SU-DHL-6 (cell line): Measurements from ENCODE around the gene SRP68.

Source experiments
- H2AFZ ChIP-seq: fragments of 200-600 bp; sonication (generic); 2 replicates; pipeline ENCODE4 v1.6.1; 2014; ENCODE audit warnings: low read depth, mild to moderate bottlenecking, moderate library complexity, mixed read lengths, antibody characterized with exemption, low read length; ENCODE audit not compliant: severe bottlenecking
- H3F3A ChIP-seq: fragments of 200-600 bp; shearing (Covaris generic); 2 replicates; pipeline ENCODE4 v1.6.0; 2016; ENCODE audit warnings: antibody characterized with exemption, mild to moderate bottlenecking; ENCODE audit not compliant: insufficient read depth
- H3K27ac ChIP-seq: fragments of 200-600 bp; sonication (generic); 2 replicates; pipeline ENCODE4 v1.5.1; 2016; ENCODE audit warnings: low read depth, mild to moderate bottlenecking, low read length, moderate library complexity, mixed read lengths
- H3K27me3 ChIP-seq: fragments of 200-600 bp; sonication (generic), shearing (Covaris generic); 2 replicates; pipeline ENCODE4 v1.6.0; 2014; ENCODE audit warnings: mild to moderate bottlenecking, low read length
- H3K36me3 ChIP-seq: fragments of 200-600 bp; sonication (generic); 2 replicates; pipeline ENCODE4 v1.6.1; 2014; ENCODE audit warnings: mild to moderate bottlenecking, low read length, mixed read lengths
- H3K4me2 ChIP-seq: fragments of 300-600, 200-600 bp; shearing (Covaris generic), sonication (generic); 2 replicates; pipeline ENCODE4 v1.6.0; 2014; ENCODE audit warnings: low read length, low read depth, mild to moderate bottlenecking; ENCODE audit not compliant: poor library complexity, severe bottlenecking
- H3K4me3 ChIP-seq: fragments of 200-600 bp; sonication (generic); 2 replicates; pipeline ENCODE4 v1.5.1; 2014; ENCODE audit warnings: antibody characterized with exemption, low read length, mild to moderate bottlenecking, mixed read lengths; ENCODE audit not compliant: insufficient read depth, poor library complexity, severe bottlenecking
- H3K79me2 ChIP-seq: fragments of 200-600 bp; sonication (generic); 2 replicates; pipeline ENCODE4 v1.6.1; 2014; ENCODE audit warnings: mild to moderate bottlenecking, low read length, moderate library complexity; ENCODE audit not compliant: insufficient read depth
- H3K9ac ChIP-seq: fragments of 200-600 bp; sonication (generic); 2 replicates; pipeline ENCODE4 v1.7.0; 2014; ENCODE audit warnings: mild to moderate bottlenecking, low read length
- H3K9me2 ChIP-seq: fragments of 200-600 bp; sonication (generic); replicated peaks from 2 replicates; pipeline ENCODE4 v1.6.1; 2014; ENCODE audit warnings: low read length; ENCODE audit not compliant: insufficient read depth
- H3K9me3 ChIP-seq: fragments of 200-600 bp; sonication (generic); 2 replicates; pipeline ENCODE4 v1.6.1; 2014; ENCODE audit warnings: low read length, mixed read lengths; ENCODE audit not compliant: insufficient read depth
- H4K20me1 ChIP-seq: fragments of 200-600 bp; sonication (generic); 2 replicates; pipeline ENCODE4 v1.6.1; 2014; ENCODE audit warnings: low read depth, mild to moderate bottlenecking, antibody characterized with exemption, low read length, moderate library complexity, mixed read lengths
- EZH2phosphoT487 ChIP-seq: fragments of 200-600 bp; sonication (generic), shearing (Covaris generic); conservative IDR thresholded peaks from 2 replicates; pipeline ENCODE4 v1.6.1; 2018; ENCODE audit warnings: mild to moderate bottlenecking, antibody characterized with exemption, low read length, moderate library complexity, mixed read lengths
- TF ChIP-seq, protein P1 (sequence below): fragments of 200-600 bp; sonication (generic); IDR thresholded peaks from one replicate; pipeline ENCODE4 v1.5.1; 2017; ENCODE audit warnings: antibody characterized with exemption, mild to moderate bottlenecking, low read length, moderate library complexity; ENCODE audit not compliant: insufficient read depth, poor library complexity, severe bottlenecking

Gene SRP68

DNA sequence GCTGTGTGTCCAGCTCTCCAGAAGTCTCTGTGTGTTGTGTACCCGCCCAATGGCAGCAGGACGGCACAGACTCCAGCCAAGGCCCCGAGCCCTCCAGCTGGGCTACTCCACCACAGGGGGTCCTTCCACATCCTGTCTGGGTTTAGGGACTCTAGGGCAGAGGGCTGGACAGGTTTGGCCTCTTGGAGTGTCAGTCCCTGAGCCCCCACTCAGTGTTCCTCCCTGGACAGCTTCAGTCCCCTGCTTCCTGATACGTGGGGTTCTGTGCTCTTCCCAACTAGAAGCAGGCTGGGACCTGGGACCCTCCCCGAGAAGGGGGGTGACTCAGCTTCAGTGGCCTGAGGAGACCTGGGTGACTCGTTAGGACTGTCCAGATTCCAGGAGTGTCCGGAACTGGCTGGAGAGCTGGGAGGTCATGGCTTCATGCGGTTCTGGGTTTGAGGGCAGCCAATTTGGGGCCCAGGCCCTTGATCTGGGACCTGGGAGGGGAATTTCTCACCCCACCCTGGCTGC is 67.5 kb downstream of the SRP68 start:
- Histone ChIP-seq H3K27me3 (no peaks in the 10 kb centered on the region), H4K20me1 (no peaks in the 10 kb centered on the region), H3F3A (no peaks in the 10 kb centered on the region), H3K4me3 (no peak overlapping the region), H2AFZ (no peak overlapping the region), H3K27ac (no peak overlapping the region), H3K9ac (no peak overlapping the region), H3K4me2 (no peak overlapping the region), H3K36me3 (no peaks in the 10 kb centered on the region), H3K79me2 (no peaks in the 10 kb centered on the region), H3K9me3 (no peaks in the 10 kb centered on the region), H3K9me2 (no peaks in the 10 kb centered on the region)
- TF ChIP-seq, protein P1, sequence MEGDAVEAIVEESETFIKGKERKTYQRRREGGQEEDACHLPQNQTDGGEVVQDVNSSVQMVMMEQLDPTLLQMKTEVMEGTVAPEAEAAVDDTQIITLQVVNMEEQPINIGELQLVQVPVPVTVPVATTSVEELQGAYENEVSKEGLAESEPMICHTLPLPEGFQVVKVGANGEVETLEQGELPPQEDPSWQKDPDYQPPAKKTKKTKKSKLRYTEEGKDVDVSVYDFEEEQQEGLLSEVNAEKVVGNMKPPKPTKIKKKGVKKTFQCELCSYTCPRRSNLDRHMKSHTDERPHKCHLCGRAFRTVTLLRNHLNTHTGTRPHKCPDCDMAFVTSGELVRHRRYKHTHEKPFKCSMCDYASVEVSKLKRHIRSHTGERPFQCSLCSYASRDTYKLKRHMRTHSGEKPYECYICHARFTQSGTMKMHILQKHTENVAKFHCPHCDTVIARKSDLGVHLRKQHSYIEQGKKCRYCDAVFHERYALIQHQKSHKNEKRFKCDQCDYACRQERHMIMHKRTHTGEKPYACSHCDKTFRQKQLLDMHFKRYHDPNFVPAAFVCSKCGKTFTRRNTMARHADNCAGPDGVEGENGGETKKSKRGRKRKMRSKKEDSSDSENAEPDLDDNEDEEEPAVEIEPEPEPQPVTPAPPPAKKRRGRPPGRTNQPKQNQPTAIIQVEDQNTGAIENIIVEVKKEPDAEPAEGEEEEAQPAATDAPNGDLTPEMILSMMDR, result no peak
- TF ChIP-seq EZH2phosphoT487, result no peak

GRCh38 chr17:76003915-76004314 is 68.4 kb downstream of the SRP68 start:
- Histone ChIP-seq H3K4me2 (no peak overlapping the region), H4K20me1 (no peaks in the 10 kb centered on the region), H3K27ac (no peak overlapping the region), H3F3A (no peaks in the 10 kb centered on the region), H3K9me3 (no peaks in the 10 kb centered on the region), H3K36me3 (no peaks in the 10 kb centered on the region), H3K4me3 (no peak overlapping the region), H3K9me2 (no peaks in the 10 kb centered on the region), H3K9ac (no peak overlapping the region), H3K27me3 (no peaks in the 10 kb centered on the region), H3K79me2 (no peaks in the 10 kb centered on the region), H2AFZ (no peak overlapping the region)
- no peak for TF ChIP-seq EZH2phosphoT487
- TF ChIP-seq, protein P1, result no peak

GRCh38 chr17:76002100-76002499 is 70.2 kb downstream of the SRP68 start:
- Histone ChIP-seq H3K9me3 (no peaks in the 10 kb centered on the region), H3K9ac (no peak overlapping the region), H3K9me2 (no peaks in the 10 kb centered on the region), H2AFZ (no peak overlapping the region), H3K27ac (no peak overlapping the region), H3F3A (no peaks in the 10 kb centered on the region), H3K4me2 (no peak overlapping the region), H3K27me3 (no peaks in the 10 kb centered on the region), H3K79me2 (no peaks in the 10 kb centered on the region), H4K20me1 (no peaks in the 10 kb centered on the region), H3K36me3 (no peaks in the 10 kb centered on the region), H3K4me3 (no peak overlapping the region)
- TF ChIP-seq, protein P1, result no peak
- TF ChIP-seq EZH2phosphoT487, result no peak
